GM18498 (cell line): ENCODE results near the gene SLC25A44.
"Not testable (repeated sequence)": the region's sequence is repeated elsewhere in the genome, so short reads cannot be mapped to it uniquely, and the experiment has no call there.

Experiments
- ATAC-seq: cut with Tn5 transposase; IDR thresholded peaks from one replicate; pipeline ENCODE4 v1.9.1; 2021; ENCODE audit warnings: mild to moderate bottlenecking, moderate library complexity; ENCODE audit not compliant: unreplicated experiment

The SLC25A44 gene

GRCh38 chr1:156198831-156199349 is 5.0 kb downstream of the SLC25A44 start:
- ATAC-seq, result no peak

- no peak for ATAC-seq
These were observed 6.1 kb downstream of the SLC25A44 start for GRCh38 chr1:156200044-156200443.

- ATAC-seq, result no peak
These were observed 9.4 kb downstream of the SLC25A44 start for GRCh38 chr1:156203331-156203730.

GRCh38 chr1:156204686-156205085 is 10.8 kb downstream of the SLC25A44 start:
- ATAC-seq, result no peak

GRCh38 chr1:156211243-156211642 is 17.3 kb downstream of the SLC25A44 start:
- no peak for ATAC-seq

- no peak for ATAC-seq
These were observed 18.2 kb downstream of the SLC25A44 start for GRCh38 chr1:156212130-156212529.

- ATAC-seq, result peak; percentile 89
These were observed 19.1 kb downstream of the SLC25A44 start, which contains the start of gene PMF1 for GRCh38 chr1:156212833-156213643. PMF1 (plus strand) TSS chr1:156213007; CDS start chr1:156213016, 9 bp downstream.

GRCh38 chr1:156213644-156213966 is 19.7 kb downstream of the SLC25A44 start:
- no peak for ATAC-seq

GRCh38 chr1:156214024-156214748 is 20.3 kb downstream of the SLC25A44 start:
- no peak for ATAC-seq

GRCh38 chr1:156216361-156217086 is 22.6 kb downstream of the SLC25A44 start:
- not testable (repeated sequence) for ATAC-seq

- no peak for ATAC-seq
These were observed 24.0 kb downstream of the SLC25A44 start for GRCh38 chr1:156217871-156218270.

GRCh38 chr1:156220226-156220625 is 26.3 kb downstream of the SLC25A44 start:
- no peak for ATAC-seq

GRCh38 chr1:156221986-156222692 is 28.2 kb downstream of the SLC25A44 start:
- ATAC-seq, result no peak

GRCh38 chr1:156225677-156226014 is 31.7 kb downstream of the SLC25A44 start:
- peak; percentile 11 for ATAC-seq

GRCh38 chr1:156226116-156226538 is 32.2 kb downstream of the SLC25A44 start:
- ATAC-seq, result peak; percentile 71

- ATAC-seq, result no peak
These were observed 32.9 kb downstream of the SLC25A44 start for GRCh38 chr1:156226782-156227181.

- no peak for ATAC-seq
These were observed 34.6 kb downstream of the SLC25A44 start for GRCh38 chr1:156228501-156228900.

- ATAC-seq, result no peak
These were observed 36.0 kb downstream of the SLC25A44 start for GRCh38 chr1:156229809-156230472.

GRCh38 chr1:156230473-156230837 is 36.6 kb downstream of the SLC25A44 start:
- no peak for ATAC-seq

- ATAC-seq, result no peak
These were observed 38.4 kb downstream of the SLC25A44 start for GRCh38 chr1:156232201-156232894.
